GM23248 (cell line): ENCODE data around the gene LRRC74A.

ENCODE experiments used
- EZH2 ChIP-seq: fragments of 200-600 bp; sonication (generic); IDR thresholded peaks from 2 replicates; pipeline ENCODE4 v1.6.1; 2018; ENCODE audit warnings: antibody characterized with exemption, mild to moderate bottlenecking; ENCODE audit not compliant: insufficient read depth, poor library complexity, severe bottlenecking
- EZH2phosphoT487 ChIP-seq: fragments of 200-600 bp; sonication (generic); IDR thresholded peaks from 2 replicates; pipeline ENCODE4 v1.6.1; 2018; ENCODE audit warnings: antibody characterized with exemption, moderate library complexity, mild to moderate bottlenecking, low read depth; ENCODE audit not compliant: insufficient read depth

- TF ChIP-seq EZH2 (no peak), EZH2phosphoT487 (no peak)
Measured at GRCh38 chr14:76916040-76916715, 90.0 kb downstream of the LRRC74A start.
